Fibroblast of peridontal ligament (primary cell): ENCODE measurements around the gene SOS1.
"Not testable (repeated sequence)": the region's sequence is repeated elsewhere in the genome, so short reads cannot be mapped to it uniquely, and the experiment has no call there.

Experiments used
- DNase-seq: peaks from one replicate; pipeline ENCODE4 v3.0.0-alpha.2; 2010; ENCODE audit errors: extremely low read depth

SOS1 gene

GRCh38 chr2:39138837-39139211, 18.0 kb upstream of the SOS1 start:
- DNase-seq, result no peak

GRCh38 chr2:39138187-39138836, 17.5 kb upstream of the SOS1 start:
- DNase-seq, result not testable (repeated sequence)

- DNase-seq, result no peak
Measured at GRCh38 chr2:39136799-39137198, 15.9 kb upstream of the SOS1 start.

GRCh38 chr2:39135690-39136259, 14.9 kb upstream of the SOS1 start:
- no peak for DNase-seq

- DNase-seq, result no peak
Measured at GRCh38 chr2:39133215-39133851, 12.5 kb upstream of the SOS1 start.

- peak; percentile 50 for DNase-seq
Measured at GRCh38 chr2:39128919-39129391, 8.1 kb upstream of the SOS1 start.

DNA sequence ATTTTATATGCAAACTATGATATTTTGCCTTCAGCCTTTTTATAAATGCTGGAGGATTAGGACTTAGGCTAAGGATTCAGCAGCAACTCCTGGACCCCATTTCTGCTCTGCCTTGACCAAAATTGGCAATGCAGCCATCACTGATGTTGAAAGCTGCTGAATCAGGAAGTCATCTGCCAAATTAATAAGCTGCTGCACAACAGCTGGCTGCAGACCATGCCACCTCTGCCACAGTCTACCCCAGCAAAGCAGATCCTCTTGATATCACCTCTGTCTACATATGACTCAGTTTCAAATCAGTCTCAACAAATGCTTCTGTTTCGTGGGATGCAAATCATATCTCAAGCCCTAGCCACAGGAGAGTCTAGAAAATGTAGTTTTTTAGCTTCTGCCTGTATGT, 7.1 kb upstream of the SOS1 start:
- DNase-seq, result peak; percentile 50

DNA sequence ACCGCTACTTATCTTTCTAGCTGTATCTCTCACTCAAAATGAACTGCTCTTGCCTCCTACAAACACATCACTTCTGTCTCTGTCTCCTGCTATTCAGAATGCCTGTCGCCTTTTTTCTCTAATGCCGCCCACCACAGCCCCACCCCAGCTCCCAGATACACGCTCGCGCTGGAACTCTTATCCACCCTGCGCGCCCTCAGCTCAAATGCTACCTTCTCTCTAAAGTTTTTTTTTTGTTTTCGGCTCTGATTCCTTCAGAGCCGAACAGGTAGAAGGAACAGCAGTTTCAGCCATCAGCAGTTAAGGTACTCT, 3.9 kb upstream of the SOS1 start:
- DNase-seq, result no peak

DNA sequence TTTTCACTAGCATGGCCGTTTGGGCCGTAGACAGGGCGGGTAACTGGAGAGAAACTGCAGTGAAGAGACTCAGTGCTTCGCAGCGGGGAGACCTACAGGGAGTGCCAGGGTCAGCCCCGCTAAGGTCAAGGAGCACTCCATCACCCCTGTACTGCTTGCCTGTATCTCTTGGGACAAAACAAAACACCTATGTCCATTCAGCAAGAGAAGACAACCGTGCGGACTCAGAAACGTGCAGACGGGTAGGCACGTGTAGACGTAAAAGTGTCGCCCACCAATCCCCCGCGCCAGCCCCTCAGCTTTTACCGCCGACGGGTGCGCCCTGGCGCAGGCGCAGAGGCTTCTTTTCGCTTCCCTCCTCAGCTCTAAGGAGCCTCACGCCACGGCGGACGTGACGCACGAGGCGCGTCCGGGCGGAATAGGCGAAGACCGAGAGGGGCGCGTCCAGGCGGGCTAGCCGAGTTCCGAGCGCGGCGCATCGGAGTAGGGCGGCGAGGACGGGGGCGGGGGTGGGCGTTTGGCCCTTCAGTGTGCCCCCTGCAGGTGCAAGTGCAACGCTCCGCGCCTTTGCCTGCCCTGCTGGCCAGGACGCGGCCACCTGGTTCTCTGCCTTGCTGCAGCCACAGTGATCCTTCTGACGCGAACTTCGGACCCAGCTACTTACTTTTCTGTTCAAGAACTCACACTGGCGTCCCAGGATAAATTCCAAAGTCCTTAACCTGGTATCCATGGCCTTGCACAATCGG, 3.3 kb upstream of the SOS1 start:
- DNase-seq, result peak; percentile 92

- no peak for DNase-seq
Measured at GRCh38 chr2:39123436-39123999, 2.7 kb upstream of the SOS1 start.

- no peak for DNase-seq
Measured at GRCh38 chr2:39121523-39122063, 742 bp upstream of the SOS1 start.

DNA sequence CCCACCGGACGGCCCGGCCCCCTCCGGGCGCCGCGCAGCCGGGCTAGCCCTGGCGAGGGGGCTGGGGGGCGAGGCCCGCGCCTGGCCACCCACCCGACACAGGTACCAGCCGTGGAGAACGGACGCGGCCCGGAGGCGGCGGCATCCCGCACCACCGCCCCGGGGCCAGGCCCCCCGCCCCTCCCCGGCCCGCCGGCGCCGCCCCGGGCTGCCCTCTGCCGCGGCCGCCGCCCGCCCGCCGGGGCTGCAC, 405 bp downstream of the SOS1 start:
- DNase-seq, result no peak

DNA sequence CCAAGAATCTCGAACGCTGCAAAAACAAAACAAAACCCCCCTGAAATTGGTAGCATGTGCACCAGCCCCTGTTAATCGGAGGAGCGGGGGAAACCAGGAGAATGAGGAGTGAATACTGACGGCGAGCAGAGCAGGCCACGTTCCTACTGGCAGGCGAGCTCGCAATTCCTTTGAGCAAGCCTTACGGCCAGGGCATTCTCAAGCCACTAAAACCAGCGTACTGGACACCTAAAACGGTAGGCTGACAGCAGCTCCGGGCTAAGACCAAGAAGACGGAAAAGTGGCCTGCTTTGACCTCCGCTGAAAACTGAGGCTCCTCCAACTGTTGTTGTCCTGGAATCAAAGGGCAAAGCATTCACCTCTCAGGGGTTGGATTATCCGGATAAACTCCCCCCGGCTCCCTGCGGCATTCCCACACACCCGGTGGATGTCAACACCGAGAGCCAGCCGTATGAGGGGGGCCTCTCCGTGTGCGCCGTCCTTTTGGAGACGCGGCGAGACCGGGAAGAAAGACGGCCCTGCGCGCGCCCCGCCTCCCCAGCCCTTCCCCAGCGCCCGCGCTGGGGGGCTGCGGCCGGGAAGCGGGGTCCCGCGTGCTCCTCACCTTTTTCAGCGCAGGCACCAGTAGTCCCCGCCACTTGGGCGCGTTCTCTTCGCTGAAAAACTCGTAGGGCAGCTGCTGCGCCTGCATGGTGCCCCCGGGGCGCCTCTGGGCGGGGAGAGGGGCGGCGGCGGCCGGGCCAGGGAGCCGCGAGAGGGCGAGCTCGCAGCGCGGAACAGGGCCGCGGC, 925 bp downstream of the SOS1 start:
- peak; percentile 43 for DNase-seq

GRCh38 chr2:39118786-39119499, 1.9 kb downstream of the SOS1 start:
- peak; percentile 48 for DNase-seq

GRCh38 chr2:39115556-39115955, 5.3 kb downstream of the SOS1 start:
- no peak for DNase-seq

GRCh38 chr2:39114771-39115170, 6.1 kb downstream of the SOS1 start:
- DNase-seq, result no peak

- DNase-seq, result no peak
Measured at GRCh38 chr2:39109537-39109936, 11.3 kb downstream of the SOS1 start.

DNA sequence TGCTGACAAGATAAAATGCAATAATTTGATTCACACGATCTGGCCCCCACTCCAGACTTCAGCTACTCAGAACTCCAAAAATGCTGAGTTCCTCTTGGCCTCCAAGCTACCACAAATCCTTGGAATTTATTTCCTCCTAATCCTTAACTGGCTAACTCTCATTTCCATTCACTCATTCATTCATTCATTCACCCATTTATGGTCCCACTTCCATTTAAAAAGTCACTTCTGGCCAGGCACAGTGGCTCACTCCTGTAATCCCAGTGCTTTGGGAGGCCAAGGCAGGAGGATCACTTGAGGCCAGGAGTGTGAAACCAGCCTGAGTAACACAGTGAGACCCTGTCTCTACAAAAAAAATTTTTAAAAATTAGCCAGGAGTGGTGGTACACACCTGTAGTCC, 12.5 kb downstream of the SOS1 start:
- no peak for DNase-seq

DNA sequence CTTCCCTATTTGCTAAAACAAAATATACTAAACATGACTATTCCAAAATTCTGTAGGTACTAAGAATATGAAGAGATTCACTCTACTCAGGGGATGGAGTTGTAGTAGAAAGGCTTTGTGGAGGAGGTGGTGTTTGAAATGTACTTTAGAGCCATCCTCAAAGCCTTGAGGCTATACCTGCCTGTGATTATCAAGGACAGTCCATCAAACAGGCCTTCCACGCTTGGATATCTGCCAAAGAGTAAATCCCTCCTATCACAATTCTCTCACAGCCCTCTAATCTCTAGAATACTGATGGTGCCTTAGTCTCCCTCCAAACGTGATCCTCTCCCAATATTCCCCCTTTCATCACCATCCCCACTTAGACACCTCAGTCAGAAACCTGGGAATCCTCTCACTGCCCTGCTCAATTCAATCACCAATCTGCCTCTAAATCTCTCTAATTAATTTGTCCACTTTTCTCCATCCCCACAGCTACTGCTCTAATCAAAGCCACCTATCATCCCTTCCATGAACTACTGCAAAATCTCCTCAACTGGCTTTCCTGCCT, 13.1 kb downstream of the SOS1 start:
- no peak for DNase-seq

- DNase-seq, result no peak
Measured at GRCh38 chr2:39107156-39107555, 13.7 kb downstream of the SOS1 start.
